Osteoblast (primary cell): ENCODE data around the gene ASB17. TPM values are rescaled to one million over a fixed set of nuclear protein-coding genes. Genes with fewer than 3 reads are reported as not detected.

Experiments used
- DNase-seq: peaks from one replicate; pipeline ENCODE4 v3.0.0; 2011; ENCODE audit warnings: low spot score, mixed read lengths; ENCODE audit not compliant: insufficient read length; ENCODE audit errors: missing footprints
- H2AFZ ChIP-seq: 2 replicates; pipeline ENCODE4 v1.6.0; 2011; ENCODE audit warnings: mild to moderate bottlenecking, low read length
- H3K27ac ChIP-seq: 2 replicates; pipeline ENCODE4 v1.5.1; 2011; ENCODE audit warnings: mild to moderate bottlenecking, low read depth, low read length, moderate library complexity
- H3K27me3 ChIP-seq: 2 replicates; pipeline ENCODE4 v1.6.0; 2012; ENCODE audit warnings: mild to moderate bottlenecking, control low read depth, inconsistent platforms, low read length, moderate library complexity; ENCODE audit not compliant: insufficient read depth
- H3K36me3 ChIP-seq: 2 replicates; pipeline ENCODE4 v1.5.1; 2011; ENCODE audit warnings: mild to moderate bottlenecking, low read length, control low read depth, moderate library complexity; ENCODE audit not compliant: insufficient read depth
- H3K4me1 ChIP-seq: 2 replicates; pipeline ENCODE4 v1.5.1; 2011; ENCODE audit warnings: mild to moderate bottlenecking, low read length, control low read depth, moderate library complexity; ENCODE audit not compliant: insufficient read depth
- H3K4me2 ChIP-seq: 2 replicates; pipeline ENCODE4 v1.6.0; 2011; ENCODE audit warnings: mild to moderate bottlenecking, low read length; ENCODE audit not compliant: insufficient read depth
- H3K4me3 ChIP-seq: fragments of 200-600 bp; sonication (generic); 3 replicates; pipeline ENCODE4 v1.5.1; 2012; ENCODE audit warnings: mild to moderate bottlenecking, low read length, inconsistent platforms; ENCODE audit not compliant: insufficient read depth
- H3K79me2 ChIP-seq: 2 replicates; pipeline ENCODE4 v1.6.0; 2012; ENCODE audit warnings: mild to moderate bottlenecking, low read length, control low read depth, inconsistent platforms; ENCODE audit not compliant: insufficient read depth
- H3K9me3 ChIP-seq: 2 replicates; pipeline ENCODE4 v1.5.1; 2011; ENCODE audit warnings: low read depth, low read length, control low read depth
- H4K20me1 ChIP-seq: 2 replicates; pipeline ENCODE4 v1.6.0; 2012; ENCODE audit warnings: mild to moderate bottlenecking, low read length, control low read depth; ENCODE audit not compliant: insufficient read depth
- CTCF ChIP-seq: IDR thresholded peaks from 2 replicates; pipeline ENCODE4 v1.5.1; 2011; ENCODE audit warnings: mild to moderate bottlenecking, low read depth, low read length, moderate library complexity; ENCODE audit errors: extremely low read depth
- total RNA-seq: library from RNA; depleted of rRNA; stranded (reverse); fragments of >200 nt; gene quantifications from 2 replicates; pipeline ENCODE4 v1.2.3, GENCODE V29; 2012

Gene ASB17
- total RNA-seq, 1 donor = not detected

- no peaks in the 10 kb centered on the region for H3K36me3 ChIP-seq
Measured at GRCh38 chr1:75901371-75901770, 30.8 kb downstream of the ASB17 start.

GRCh38 chr1:75884437-75884836 lies 47.8 kb downstream of the ASB17 start:
- H3K4me3 ChIP-seq = no peak overlapping the region
- no peak overlapping the region for H3K27ac ChIP-seq
- H3K4me1 ChIP-seq = no peaks in the 10 kb centered on the region
- no peaks in the 10 kb centered on the region for H3K79me2 ChIP-seq
- DNase-seq = no peak
- H3K4me2 ChIP-seq = no peak overlapping the region
- H2AFZ ChIP-seq = no peak overlapping the region
- TF ChIP-seq CTCF = no peak
- H4K20me1 ChIP-seq = no peaks in the 10 kb centered on the region
- no peaks in the 10 kb centered on the region for H3K36me3 ChIP-seq
- no peaks in the 10 kb centered on the region for H3K27me3 ChIP-seq
- H3K9me3 ChIP-seq = no peaks in the 10 kb centered on the region

More at GRCh38 chr1:75901371-75901770, 30.8 kb downstream of the ASB17 start:
- no peak for TF ChIP-seq CTCF
- H3K27me3 ChIP-seq = no peaks in the 10 kb centered on the region
- no peak overlapping the region for H3K4me3 ChIP-seq
- H4K20me1 ChIP-seq = no peaks in the 10 kb centered on the region
- H3K27ac ChIP-seq = no peak overlapping the region
- no peak for DNase-seq
- no peak overlapping the region for H3K4me2 ChIP-seq
- no peak overlapping the region for H2AFZ ChIP-seq
- no peaks in the 10 kb centered on the region for H3K9me3 ChIP-seq
- no peaks in the 10 kb centered on the region for H3K4me1 ChIP-seq
- H3K79me2 ChIP-seq = no peaks in the 10 kb centered on the region

- no peaks in the 10 kb centered on the region for H3K27me3 ChIP-seq
- no peaks in the 10 kb centered on the region for H4K20me1 ChIP-seq
- TF ChIP-seq CTCF = no peak
- H2AFZ ChIP-seq = no peak overlapping the region
- no peak overlapping the region for H3K27ac ChIP-seq
- H3K9me3 ChIP-seq = no peaks in the 10 kb centered on the region
- H3K4me1 ChIP-seq = no peaks in the 10 kb centered on the region
- no peaks in the 10 kb centered on the region for H3K79me2 ChIP-seq
- H3K4me3 ChIP-seq = no peak overlapping the region
- H3K36me3 ChIP-seq = no peaks in the 10 kb centered on the region
- H3K4me2 ChIP-seq = no peak overlapping the region
- no peak for DNase-seq
Measured at GRCh38 chr1:75879985-75880384, 52.2 kb downstream of the ASB17 start.

GRCh38 chr1:75870951-75871350 lies 61.3 kb downstream of the ASB17 start:
- no peak for DNase-seq
- Histone ChIP-seq H3K27me3 (no peaks in the 10 kb centered on the region), H2AFZ (no peak overlapping the region), H4K20me1 (no peaks in the 10 kb centered on the region), H3K36me3 (no peaks in the 10 kb centered on the region), H3K4me1 (no peaks in the 10 kb centered on the region), H3K79me2 (no peaks in the 10 kb centered on the region), H3K9me3 (no peaks in the 10 kb centered on the region), H3K4me3 (no peak overlapping the region), H3K4me2 (no peak overlapping the region), H3K27ac (no peak overlapping the region)
- no peak for TF ChIP-seq CTCF

Other genes with a start within 250 kb of the ASB17 start
- 28.9 and 33.7 TPM in 2 replicates for gene ACADM, start 207.7 kb downstream of the ASB17 start, total RNA-seq
- gene RABGGTB, start 146.1 kb downstream of the ASB17 start, total RNA-seq = 66.0 and 76.0 TPM in 2 replicates
- under 0.01 and 0.29 TPM in 2 replicates for gene MSH4, start 135.5 kb downstream of the ASB17 start, total RNA-seq
- gene ST6GALNAC3, start 142.3 kb upstream of the ASB17 start, total RNA-seq = under 0.01 TPM in 1 of 2 replicates, not detected in the other